GM21619 (cell line): ENCODE data around the gene BACH1.
A peak's percentile ranks its signal among the peaks of the same experiment; 100 is the strongest.
"Not testable (repeated sequence)": the region's sequence is repeated elsewhere in the genome, so short reads cannot be mapped to it uniquely, and the experiment has no call there.

Experiments
- ATAC-seq: cut with Tn5 transposase; IDR thresholded peaks from one replicate; pipeline ENCODE4 v1.9.1; 2021; ENCODE audit not compliant: unreplicated experiment

Gene BACH1

GRCh38 chr21:29342363-29342957, 43.7 kb downstream of the BACH1 start:
- no peak for ATAC-seq

GRCh38 chr21:29343519-29343918, 44.8 kb downstream of the BACH1 start:
- ATAC-seq = no peak

- no peak for ATAC-seq
These were observed 47.6 kb downstream of the BACH1 start for GRCh38 chr21:29346281-29346680.

- no peak for ATAC-seq
These were observed 48.0 kb downstream of the BACH1 start for GRCh38 chr21:29346771-29347170.

GRCh38 chr21:29347274-29347681, 48.6 kb downstream of the BACH1 start:
- no peak for ATAC-seq

- ATAC-seq = no peak
These were observed 51.0 kb downstream of the BACH1 start for GRCh38 chr21:29349702-29350101.

GRCh38 chr21:29350246-29350779, 51.6 kb downstream of the BACH1 start:
- ATAC-seq = no peak

- no peak for ATAC-seq
These were observed 53.0 kb downstream of the BACH1 start for GRCh38 chr21:29351691-29352090.

- ATAC-seq = not testable (repeated sequence)
These were observed 56.5 kb downstream of the BACH1 start for GRCh38 chr21:29355043-29355710.

- not testable (repeated sequence) for ATAC-seq
These were observed 57.6 kb downstream of the BACH1 start for GRCh38 chr21:29356291-29356690.

- ATAC-seq = not testable (repeated sequence)
These were observed 58.1 kb downstream of the BACH1 start for GRCh38 chr21:29356810-29357209.

- ATAC-seq = no peak
These were observed 61.0 kb downstream of the BACH1 start for GRCh38 chr21:29359718-29360117.

GRCh38 chr21:29360799-29361765, 62.4 kb downstream of the BACH1 start:
- ATAC-seq = no peak

GRCh38 chr21:29362758-29363157, 64.0 kb downstream of the BACH1 start:
- ATAC-seq = no peak

GRCh38 chr21:29365661-29366265, 67.0 kb downstream of the BACH1 start:
- ATAC-seq = no peak

GRCh38 chr21:29366532-29366931, 67.8 kb downstream of the BACH1 start:
- ATAC-seq = no peak

- ATAC-seq = no peak
These were observed 68.6 kb downstream of the BACH1 start for GRCh38 chr21:29367335-29367734.

- ATAC-seq = no peak
These were observed 70.2 kb downstream of the BACH1 start for GRCh38 chr21:29368906-29369305.

GRCh38 chr21:29371464-29371863, 72.7 kb downstream of the BACH1 start:
- ATAC-seq = no peak

GRCh38 chr21:29372063-29372802, 73.5 kb downstream of the BACH1 start:
- ATAC-seq = peak; percentile 87
